NCI-H1105 treated with DMSO at 0.1 percent for 48 hours (cell line): Measurements from ENCODE around the gene ZNF593.

Experiments used
- DNase-seq: peaks from one replicate; lab custom pipeline; 2025; lab: John Stamatoyannopoulos, UW

The ZNF593 gene

DNA sequence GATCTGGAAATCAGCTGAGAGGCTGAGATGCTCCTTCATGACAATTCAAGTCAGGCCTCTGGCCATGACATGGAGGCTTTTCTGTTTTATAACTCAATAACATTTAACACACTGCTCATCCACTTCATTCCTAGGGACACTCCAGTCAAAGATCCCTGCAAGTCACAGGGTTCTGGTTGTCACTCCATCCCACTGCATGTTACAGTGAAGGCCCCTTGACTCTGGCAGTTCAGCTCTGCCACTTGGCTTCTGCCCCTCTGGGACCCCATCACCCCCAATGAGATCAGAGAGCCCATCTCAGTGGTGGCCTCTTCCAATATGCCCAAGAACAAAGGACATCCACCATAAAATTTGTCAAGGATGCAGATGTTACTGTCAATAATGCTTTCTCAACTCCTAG is 20.8 kb upstream of the ZNF593 start:
- no peak for DNase-seq

DNA sequence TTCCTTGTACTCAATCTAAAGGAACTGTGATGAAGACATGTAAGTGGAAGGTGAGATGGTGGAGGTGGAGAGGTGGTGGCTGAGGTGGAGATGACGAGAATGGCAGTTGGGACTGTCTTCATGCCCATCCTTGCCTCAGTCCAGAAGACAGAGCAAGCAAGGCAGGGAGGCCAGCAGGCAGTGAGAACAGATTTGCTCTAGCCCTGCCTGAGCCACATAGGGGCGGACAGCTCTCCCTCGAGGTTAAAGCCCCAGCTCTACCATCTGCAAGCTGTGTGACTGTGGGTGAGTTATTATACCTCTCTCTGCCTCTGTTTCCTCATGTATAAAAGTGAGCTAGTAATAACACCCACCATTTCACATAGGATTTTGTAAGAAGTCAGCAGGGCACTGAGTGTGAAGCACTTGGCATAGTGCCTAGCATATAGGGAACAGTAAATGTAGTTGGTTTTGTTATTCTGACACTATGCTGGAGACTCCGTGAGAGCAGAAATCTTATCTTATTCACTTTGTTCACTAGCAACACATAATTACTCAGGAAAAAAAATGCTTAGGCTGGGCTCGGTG is 15.7 kb upstream of the ZNF593 start:
- DNase-seq, result no peak

DNA sequence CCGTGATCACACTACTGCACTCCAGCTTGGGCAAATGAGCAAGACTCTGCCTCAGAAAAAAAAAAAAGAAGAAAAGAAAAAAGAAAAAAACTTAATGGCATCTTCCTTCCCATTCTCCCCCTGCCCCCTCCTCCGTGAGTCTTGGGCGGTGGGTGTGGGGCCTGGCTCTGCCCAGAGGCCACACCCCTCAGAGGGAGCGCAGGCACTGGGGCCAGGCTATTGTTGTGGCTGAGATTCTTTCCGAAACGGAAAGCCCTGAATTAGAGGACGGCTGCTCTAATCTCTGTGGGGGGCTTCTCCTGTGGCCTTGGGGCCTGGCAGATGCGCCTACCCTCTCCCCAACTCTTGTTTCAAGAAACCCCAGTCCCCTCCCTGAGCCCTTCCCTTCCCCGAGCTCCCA is 15.0 kb upstream of the ZNF593 start:
- no peak for DNase-seq

DNA sequence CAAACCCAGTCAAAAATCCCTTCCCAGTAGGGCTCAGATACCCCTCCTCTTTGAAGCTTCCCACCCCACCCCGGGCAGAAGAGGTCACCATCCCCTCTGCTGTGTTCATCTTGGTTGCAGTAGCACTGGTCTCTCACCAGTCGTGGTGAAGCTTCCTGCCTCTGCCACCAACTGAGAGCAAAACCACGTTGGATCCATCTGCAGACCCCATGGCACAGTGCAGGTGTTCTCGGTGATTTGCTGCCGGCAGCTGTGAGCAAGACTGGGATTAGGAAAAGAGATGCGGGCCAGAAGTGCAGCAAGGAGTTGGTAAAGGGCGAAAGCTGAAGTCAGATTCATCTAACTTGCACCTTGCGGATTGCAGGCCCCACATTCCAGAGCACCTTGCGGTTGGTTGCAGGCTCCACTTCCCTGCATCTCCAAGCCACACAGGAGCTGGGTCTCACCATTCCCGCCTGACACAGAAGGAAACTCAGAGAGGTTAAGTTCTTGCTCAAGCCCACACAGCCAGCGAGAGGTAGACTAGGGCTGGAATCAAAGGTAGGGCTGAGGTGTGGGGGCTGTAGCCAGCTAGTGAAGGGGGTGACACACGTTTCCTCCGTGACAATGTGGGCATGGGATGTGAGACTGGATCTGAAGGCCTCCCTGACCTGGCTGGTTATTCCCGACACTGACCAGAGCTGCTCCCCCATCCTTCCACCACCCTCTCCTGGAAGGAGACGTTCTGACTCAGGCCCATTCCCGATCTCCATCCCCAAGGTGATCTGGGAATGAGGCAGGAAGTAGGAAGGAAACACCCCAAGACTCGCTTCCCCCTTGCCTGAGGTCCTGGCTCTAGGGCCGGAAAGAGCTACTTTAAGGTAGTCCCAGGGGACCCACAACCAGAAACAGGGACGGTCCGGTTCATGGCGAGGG is 14.1 kb upstream of the ZNF593 start:
- DNase-seq, result no peak

DNA sequence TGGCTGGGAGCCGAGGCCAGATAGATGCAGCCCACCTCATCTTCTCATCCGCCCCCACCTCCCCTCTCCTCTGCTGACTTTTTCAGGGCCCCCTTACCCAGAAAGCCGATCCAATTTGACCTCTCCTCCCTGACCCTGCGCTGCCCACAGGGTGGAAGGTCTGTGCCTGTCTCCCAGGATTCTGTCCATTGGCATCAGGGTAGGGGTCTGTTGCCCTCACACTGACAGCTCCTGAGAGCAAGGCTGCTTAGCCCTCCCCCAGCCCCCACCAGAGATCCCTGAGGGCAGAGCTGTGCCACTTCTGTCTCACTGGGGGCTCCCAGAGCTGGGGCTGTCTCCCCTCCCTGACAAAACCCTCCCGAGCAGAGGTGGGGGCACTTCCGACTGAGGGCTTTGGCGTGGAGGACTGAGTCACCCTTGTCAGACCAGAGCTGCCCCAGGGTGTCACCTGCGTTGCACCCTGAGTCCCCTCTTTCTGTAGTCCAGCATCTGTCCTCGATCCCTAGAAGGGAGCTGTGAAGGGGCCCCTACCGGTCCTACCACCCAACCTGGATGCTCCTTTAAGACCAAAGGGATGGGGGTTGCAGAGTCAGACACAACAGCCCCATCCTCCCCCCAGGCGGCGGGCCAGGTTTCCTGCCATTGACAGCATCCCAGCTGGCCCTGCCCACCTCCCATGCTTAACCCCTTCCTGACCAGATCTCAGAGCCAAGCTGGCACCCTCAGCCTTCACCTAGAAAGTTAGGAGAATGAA is 13.2 kb upstream of the ZNF593 start:
- DNase-seq, result no peak

DNA sequence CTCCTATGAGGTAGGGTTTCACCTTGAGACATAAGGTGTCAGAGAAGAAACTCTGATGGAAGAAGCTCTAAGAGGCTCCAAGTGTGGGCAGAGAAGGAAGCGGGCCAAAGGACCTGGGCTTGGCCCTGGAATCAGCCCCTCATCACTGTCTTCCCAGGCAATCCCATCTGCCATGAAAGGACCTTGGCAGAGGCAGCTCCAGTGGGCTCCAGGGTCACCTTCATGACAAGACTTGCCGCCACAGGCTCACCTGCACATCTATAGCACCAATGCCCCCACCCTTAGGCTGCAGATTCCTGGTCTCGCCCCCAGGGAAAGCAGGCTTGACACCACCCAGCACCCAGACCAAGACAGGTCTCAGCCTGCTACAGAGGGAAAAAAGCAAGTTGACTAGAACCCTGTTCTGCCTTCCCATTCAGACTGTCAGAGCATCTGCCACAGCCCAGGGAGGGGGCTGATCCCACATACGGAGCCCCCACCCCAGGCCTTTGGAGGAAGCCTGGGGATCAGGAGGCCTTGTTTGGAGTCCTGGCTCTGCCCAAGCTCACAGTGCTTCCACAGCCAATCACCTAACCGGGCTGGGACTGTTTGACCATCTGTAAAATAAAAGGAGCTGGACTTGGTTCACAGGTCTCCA is 11.3 kb upstream of the ZNF593 start:
- DNase-seq, result no peak

DNA sequence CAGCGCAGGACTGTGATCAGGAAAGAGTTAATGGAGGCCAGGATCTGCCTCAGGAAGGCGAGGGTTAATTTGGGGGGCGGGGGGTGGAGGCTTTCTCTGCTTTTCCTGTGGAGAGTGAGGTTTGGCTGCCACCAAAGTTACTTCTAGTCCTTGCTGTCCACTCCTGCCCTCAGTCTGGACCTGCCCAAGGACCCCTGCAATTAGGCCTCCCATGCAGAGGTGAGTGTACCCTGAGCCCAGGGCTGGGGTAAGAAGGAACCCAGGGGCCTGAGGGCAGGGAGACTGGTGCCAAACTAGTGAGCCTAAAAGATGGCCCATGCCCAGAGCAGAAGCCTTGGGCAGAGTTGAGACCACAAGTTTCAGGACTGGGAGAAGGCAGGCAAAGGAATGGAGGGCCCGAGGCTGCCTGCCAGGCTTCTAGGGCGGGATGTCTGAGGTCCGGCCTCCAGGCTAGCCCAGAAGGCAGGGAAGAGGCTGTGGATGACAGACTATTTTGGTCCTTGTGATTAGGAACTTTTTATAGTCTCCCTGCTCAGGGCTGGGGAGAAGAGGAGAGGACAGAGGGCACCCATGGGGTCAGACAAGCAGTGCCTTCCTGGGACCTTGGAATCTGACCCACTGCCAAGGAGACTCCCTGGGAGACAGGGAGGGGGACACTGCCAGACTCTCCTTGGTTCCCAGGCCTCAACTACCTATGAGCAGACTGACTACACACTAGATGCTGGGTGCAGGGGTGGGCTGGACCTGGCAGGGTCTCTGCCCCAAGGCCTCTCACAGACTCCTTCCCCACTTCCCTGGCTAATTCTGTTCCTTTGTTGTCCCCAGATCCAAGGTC is 10.6 kb upstream of the ZNF593 start, which contains the start of gene FAM110D:
FAM110D (plus strand) TSS at position 172 of the 835 bp plus-strand sequence. CDS start 2,213 bp downstream, outside the sequence.
- DNase-seq, result no peak

DNA sequence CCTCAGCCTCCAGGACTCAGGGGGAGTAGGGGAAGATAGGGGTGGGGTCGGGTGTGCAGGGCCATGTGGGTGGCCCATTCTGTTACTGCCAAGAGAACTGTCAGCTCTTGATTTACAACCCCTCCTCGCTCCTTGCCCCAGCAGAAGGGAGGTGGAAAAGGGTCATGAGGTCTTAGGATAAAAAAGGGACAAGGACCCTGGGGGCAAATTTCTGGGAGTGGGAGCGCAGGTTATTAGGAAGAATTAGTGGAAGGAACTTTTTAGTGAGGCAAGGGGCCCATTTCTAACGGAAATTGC is 10.0 kb upstream of the ZNF593 start:
- no peak for DNase-seq

DNA sequence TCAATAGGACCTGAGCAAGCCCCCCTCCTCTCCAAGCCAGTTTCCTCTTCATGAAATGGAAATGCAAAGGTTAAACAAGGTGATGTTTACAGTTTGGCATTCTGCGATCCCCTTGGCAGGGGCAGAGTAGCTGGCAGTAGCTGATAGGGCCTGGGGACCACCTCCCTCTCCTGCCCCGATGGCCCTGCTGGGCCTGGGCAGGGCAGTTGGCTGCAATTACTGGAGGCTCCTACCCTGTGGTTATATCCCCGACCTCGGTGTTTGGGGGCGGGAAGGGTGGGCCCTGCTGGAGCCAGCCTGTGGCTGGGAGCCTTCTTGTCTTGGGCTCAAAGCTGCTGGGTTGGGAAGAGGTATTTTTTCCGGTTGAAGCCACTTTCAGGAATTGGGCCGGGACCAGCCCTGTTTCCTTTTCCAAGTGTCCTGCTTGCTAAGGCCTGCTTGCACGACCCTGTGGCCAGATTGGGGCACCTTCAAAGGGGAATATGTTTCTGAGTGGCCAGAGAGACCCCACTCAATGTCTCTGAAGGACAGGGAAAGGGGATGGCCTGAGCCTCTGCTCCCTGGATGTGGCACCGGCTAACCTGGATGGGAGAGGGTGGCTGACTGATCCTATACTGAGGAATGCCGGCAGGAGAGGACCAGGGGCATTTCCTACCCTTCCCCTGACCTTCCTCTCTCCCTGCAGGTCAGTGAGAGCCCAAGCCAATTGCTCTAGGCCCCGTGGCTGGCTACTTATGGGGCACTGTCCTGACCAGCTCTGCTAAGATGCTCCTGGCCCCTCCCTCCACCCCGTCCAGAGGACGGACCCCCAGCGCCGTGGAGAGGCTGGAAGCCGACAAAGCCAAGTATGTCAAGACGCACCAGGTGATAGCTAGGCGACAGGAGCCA is 8.9 kb upstream of the ZNF593 start:
- no peak for DNase-seq

DNA sequence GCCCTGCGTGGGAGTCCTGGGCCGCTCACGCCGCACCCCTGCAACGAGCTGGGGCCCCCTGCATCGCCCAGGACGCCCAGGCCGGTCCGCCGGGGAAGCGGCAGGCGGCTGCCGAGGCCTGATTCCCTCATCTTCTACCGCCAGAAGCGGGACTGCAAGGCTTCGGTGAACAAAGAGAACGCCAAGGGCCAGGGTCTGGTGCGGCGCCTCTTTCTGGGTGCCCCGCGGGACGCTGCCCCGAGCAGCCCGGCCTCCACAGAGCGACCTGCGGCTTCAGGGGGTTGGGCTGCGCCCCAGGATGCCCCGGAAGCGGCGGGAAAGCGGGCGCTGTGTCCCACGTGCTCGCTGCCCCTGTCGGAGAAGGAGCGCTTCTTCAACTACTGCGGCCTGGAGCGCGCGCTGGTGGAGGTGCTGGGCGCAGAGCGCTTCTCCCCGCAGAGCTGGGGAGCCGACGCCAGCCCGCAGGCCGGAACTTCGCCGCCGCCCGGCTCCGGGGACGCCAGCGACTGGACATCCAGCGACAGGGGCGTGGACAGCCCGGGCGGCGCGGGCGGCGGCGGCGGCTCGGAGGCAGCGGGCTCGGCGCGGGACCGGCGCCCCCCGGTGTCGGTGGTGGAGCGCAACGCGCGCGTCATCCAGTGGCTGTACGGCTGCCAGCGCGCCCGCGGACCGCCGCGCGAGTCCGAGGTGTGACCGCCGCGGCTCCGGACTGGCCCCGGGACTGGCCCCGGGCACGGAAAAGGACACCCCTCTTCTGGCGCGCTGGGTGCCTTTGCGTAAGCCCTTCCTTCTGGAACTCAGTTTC is 8.1 kb upstream of the ZNF593 start:
- DNase-seq, result peak; percentile 25

DNA sequence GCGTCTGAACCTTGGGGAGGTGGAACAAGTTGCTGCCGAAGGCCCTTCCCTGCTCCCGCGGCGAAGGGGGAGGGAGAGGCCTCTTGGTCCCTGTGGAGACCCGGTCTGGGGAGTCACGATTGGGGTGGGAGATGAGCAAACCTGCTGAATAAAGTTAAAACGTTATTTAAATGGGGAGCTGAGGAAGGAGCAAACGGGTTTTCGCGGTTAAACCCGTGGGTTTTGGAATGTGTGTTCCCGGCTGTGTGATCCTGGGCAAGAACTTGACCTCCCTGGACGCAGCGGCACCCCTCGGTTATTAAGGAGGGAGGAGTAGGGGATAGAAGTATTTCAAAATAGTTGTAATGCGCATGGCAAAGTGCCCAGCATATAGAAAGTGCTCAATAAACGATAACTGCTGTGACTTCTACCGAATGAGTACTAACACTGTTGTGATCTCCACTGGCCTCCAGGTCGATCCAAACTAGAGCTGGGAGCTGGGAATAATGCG is 7.4 kb upstream of the ZNF593 start:
- DNase-seq, result no peak

DNA sequence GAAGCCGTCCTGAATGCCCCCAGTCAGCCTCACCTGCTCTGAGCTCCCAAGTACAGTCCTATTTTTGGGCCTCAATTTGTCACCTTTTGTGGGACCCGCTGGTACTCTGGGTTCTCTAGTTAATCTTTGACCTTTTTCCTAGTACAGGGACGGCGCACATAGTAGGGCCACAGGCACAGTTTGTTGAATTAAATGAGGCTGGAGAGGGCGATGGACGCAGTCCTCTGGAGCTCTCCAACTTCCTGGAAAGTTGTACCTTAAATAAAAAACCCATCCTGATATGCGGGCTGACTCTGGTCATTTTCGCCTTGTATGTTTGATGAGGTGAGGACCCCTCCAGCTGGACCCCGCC is 6.0 kb upstream of the ZNF593 start:
- DNase-seq, result no peak

DNA sequence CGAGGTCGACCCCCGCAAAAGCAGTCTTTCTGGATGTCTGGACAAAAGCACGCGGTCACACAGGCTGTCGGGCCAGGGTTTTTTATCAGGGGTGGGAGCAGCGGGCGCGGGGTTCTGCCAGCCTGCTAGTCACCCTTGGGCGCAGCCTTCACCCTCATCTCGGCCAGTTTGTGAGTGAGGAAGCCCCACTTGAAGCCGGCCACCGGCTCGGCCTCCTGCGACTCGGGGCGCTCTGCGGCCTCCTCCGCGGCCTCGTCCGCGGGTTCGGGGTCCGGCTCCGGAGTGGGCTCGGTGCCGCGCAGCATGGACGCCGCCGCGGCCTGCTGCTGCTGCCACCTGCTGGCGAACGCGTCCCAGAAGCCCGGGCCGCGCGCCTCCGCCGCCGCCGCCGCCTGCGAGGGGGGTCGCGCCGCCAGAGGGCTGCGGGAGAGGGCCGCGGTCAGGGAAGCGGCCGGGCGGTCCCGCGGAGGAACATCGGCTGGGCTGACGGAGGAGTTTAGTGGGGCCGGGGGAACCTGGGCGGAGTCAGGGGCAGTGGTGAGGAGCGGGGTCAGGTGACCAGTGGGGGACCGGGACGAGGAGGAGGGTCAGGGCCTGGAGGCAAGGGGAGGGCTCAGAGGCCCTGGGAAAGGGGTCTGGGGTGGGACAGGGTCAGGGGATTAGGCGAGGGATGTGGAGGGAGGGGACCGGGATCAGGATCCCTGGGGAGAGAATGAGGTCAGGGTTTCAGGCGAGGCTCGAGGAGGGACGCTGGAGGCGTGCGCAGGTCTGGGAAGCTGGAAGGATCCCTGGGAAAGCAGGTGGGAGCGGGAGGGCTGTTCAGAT is 5.5 kb upstream of the ZNF593 start:
- no peak for DNase-seq

DNA sequence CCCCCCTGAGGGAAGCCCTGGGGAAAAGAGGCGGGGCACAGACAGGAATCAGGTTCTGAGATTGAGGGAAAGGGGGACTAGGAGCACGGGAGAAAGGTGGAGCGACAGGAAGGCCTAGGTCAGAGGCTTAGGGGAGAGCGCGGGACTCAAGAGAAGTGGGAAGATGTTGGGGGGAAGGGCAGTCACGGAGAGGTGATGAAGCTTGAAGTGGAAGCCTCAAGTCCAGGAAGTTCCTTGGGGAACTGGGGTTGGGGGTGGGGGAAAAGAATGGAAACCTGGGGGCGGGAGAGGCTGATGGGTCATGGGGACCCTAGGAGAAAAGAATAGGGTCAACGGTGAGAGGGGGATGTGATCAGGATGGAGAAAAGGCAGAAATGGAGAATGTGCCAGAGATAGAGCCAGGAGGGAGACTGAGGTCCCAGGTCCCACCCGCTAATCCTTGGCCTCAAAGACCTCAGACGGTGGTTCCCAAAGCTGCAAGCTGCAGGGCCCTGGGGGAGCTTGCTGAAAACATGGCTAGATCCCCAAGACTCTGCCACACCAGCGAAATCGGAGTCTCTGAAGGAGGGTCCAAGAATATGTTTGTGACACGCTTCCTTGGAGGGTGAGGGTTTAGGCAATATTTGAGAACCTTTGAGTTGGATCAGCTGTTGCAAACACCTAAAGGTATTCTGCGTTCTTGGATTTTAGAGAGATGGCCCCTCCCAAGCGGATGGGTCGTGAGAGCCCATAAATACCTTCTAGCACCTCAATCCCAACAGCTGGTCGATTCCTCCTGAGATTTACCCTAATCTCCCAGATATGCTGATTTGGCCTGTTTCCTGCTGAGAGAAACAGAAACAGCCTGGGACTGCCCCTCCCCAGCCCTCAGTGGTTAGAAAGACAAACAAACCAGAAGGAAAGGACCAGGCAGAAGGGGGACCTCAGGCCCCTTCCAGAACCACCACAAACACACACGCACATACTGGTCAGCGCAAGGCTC is 4.6 kb upstream of the ZNF593 start:
- no peak for DNase-seq

DNA sequence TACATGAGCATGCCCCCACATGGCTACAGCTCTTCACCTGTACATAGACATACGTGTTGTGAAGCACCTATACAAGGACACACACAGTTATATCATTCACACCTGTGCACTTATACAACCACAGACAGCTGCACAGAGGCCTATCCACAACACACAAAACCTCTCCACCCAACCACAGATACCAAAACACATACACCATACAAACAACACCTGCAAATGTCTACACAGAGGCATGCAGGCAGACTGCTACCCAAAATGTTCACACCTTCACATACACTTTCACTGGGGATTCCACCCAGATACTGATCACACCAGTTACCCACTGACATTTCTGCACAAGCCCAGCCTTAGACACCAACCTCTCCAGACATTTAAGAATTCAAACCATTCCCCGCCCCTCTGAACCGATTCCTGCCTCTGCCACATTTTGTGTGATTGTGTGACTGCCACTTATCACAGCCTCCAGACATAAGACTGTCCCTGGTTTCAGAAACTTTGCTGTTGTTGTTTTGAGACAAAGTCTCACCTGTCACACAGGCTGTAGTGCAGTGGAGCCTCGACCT is 2.9 kb upstream of the ZNF593 start:
- DNase-seq, result no peak

DNA sequence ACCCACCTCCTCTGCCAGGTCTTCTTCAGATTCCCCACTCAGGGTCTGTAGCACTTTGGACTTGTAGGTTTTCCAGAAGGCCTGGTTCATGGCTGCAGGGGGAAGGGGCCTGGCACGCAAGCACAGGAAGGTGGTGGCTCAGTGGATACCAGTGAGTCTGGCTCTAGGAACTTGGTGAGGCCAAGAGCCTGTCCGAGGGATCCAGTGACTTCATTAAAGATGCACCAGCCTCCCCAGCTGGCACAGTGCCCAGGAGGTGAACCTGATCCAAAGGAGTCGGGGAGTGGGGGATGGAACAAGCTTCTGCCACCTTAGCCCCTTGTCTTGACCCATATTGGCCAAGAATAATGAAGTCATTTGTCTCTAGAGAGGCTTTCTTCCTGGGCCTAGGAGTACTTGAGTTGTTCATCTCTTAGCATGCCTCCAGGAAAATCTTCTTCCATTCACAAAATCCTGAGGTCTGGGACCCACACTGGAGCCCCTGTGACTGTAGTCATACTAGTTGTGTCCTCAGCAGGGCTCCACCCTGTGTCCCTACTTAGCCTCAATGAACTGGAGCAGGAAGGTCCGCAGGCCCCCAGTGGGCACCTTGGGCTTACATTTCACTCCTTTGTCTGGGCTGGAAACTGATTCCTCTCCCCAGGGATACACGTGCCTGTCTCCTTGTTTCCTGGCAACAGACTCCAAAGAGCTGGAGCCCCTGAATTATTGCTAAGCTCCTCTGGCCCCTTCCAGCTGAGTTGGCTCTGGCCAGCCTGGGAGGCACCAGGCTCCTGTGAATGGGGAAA is 1.1 kb upstream of the ZNF593 start, which contains the start of gene C1orf232:
C1orf232 (minus strand) TSS at position 554 of the 788 bp plus-strand sequence; CDS start at position 90, 464 bp downstream.
- DNase-seq, result peak; percentile 30
